ENCODE measurements around the gene CDC42BPB.

CDC42BPB gene

GRCh38 chr14:102892651-102893050, 164.7 kb downstream of the CDC42BPB start:
- no peaks in the 10 kb centered on the region for H3K79me2 ChIP-seq (ENCODE audit: insufficient read depth, low read length)
- H3K9ac ChIP-seq (ENCODE audit: low read length), result no peak overlapping the region
- TF ChIP-seq EZH2phosphoT487 (conservative IDR thresholded peaks at IDR 0.05; ENCODE audit: low read length), result no peak
- TF ChIP-seq, protein P1, sequence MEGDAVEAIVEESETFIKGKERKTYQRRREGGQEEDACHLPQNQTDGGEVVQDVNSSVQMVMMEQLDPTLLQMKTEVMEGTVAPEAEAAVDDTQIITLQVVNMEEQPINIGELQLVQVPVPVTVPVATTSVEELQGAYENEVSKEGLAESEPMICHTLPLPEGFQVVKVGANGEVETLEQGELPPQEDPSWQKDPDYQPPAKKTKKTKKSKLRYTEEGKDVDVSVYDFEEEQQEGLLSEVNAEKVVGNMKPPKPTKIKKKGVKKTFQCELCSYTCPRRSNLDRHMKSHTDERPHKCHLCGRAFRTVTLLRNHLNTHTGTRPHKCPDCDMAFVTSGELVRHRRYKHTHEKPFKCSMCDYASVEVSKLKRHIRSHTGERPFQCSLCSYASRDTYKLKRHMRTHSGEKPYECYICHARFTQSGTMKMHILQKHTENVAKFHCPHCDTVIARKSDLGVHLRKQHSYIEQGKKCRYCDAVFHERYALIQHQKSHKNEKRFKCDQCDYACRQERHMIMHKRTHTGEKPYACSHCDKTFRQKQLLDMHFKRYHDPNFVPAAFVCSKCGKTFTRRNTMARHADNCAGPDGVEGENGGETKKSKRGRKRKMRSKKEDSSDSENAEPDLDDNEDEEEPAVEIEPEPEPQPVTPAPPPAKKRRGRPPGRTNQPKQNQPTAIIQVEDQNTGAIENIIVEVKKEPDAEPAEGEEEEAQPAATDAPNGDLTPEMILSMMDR (IDR thresholded peaks at IDR 0.05; ENCODE audit: insufficient read depth, low read length, poor library complexity, severe bottlenecking), result no peak
- no peaks in the 10 kb centered on the region for H3K9me2 ChIP-seq (replicated peaks; ENCODE audit: insufficient read depth, low read length)
- H2AFZ ChIP-seq (ENCODE audit: low read depth, low read length, severe bottlenecking), result no peak overlapping the region
- no peaks in the 10 kb centered on the region for H3K36me3 ChIP-seq (ENCODE audit: low read length)
- no peaks in the 10 kb centered on the region for H4K20me1 ChIP-seq (ENCODE audit: low read depth, low read length)
- no peaks in the 10 kb centered on the region for H3F3A ChIP-seq (ENCODE audit: insufficient read depth)
- no peak overlapping the region for H3K4me3 ChIP-seq (ENCODE audit: insufficient read depth, low read length, poor library complexity, severe bottlenecking)
- no peak overlapping the region for H3K4me2 ChIP-seq (ENCODE audit: low read depth, low read length, poor library complexity, severe bottlenecking)
- H3K27ac ChIP-seq (ENCODE audit: low read depth, low read length), result no peak overlapping the region
- H3K27me3 ChIP-seq (ENCODE audit: low read length), result no peaks in the 10 kb centered on the region
- H3K9me3 ChIP-seq (ENCODE audit: insufficient read depth, low read length), result no peaks in the 10 kb centered on the region

DNA sequence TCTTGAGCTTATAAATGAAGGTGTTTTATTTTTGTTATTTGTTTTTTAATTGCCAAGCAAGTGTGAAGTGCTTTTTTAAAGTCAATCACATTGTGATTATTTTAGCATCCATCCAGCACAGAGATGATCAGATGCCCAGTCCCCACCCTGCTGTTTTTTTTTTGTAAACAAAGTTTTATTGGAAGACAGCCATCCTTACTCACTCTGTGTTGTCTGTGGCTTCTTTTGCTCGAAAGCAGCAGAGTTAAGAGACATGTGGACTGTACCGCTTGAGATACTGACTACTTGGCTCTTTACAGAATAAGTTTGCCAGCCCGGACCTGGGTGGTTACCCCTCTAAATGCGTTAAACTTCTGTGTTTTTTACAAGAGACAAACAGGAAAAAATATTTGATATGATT, 165.8 kb downstream of the CDC42BPB start:
- H3K36me3 ChIP-seq (ENCODE audit: low read length), result no peaks in the 10 kb centered on the region

DNA sequence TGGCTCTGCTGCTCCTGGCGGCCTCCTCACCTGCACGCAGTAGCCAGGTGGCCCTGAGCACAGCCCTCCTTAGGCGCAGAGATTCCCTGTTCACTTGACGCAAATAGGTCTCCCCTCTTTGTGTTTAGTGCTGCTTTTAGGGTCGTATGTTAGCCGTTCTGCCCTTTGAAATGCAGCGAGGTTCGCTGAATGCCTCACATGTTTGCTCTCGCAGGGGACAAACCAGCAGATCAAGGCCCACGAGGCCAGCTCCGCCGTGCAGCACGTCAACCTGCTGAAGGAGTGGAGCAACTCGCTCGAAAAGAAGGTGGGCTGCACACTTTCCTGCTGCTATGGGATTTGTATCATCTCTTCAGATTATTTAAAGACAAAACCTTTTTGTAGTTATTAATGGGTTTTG, 166.2 kb downstream of the CDC42BPB start:
- H3K4me3 ChIP-seq (ENCODE audit: insufficient read depth, low read length, poor library complexity, severe bottlenecking), result no peak overlapping the region
- H3K9ac ChIP-seq (ENCODE audit: low read length), result no peak overlapping the region
- H2AFZ ChIP-seq (ENCODE audit: low read depth, low read length, severe bottlenecking), result no peak overlapping the region
- no peak overlapping the region for H3K4me2 ChIP-seq (ENCODE audit: low read depth, low read length, poor library complexity, severe bottlenecking)
- H3K9me3 ChIP-seq (ENCODE audit: insufficient read depth, low read length), result no peaks in the 10 kb centered on the region
- no peaks in the 10 kb centered on the region for H3K27me3 ChIP-seq (ENCODE audit: low read length)
- no peaks in the 10 kb centered on the region for H3F3A ChIP-seq (ENCODE audit: insufficient read depth)
- H3K79me2 ChIP-seq (ENCODE audit: insufficient read depth, low read length), result no peaks in the 10 kb centered on the region
- H3K27ac ChIP-seq (ENCODE audit: low read depth, low read length), result no peak overlapping the region
- TF ChIP-seq, protein P1 (IDR thresholded peaks at IDR 0.05; ENCODE audit: insufficient read depth, low read length, poor library complexity, severe bottlenecking), result no peak
- TF ChIP-seq EZH2phosphoT487 (conservative IDR thresholded peaks at IDR 0.05; ENCODE audit: low read length), result no peak
- no peaks in the 10 kb centered on the region for H4K20me1 ChIP-seq (ENCODE audit: low read depth, low read length)
- H3K36me3 ChIP-seq (ENCODE audit: low read length), result no peaks in the 10 kb centered on the region
- no peaks in the 10 kb centered on the region for H3K9me2 ChIP-seq (replicated peaks; ENCODE audit: insufficient read depth, low read length)

More for the DNA sequence above, 165.8 kb downstream of the CDC42BPB start:
- no peak overlapping the region for H2AFZ ChIP-seq (ENCODE audit: low read depth, low read length, severe bottlenecking)
- no peak overlapping the region for H3K4me3 ChIP-seq (ENCODE audit: insufficient read depth, low read length, poor library complexity, severe bottlenecking)
- H3K79me2 ChIP-seq (ENCODE audit: insufficient read depth, low read length), result no peaks in the 10 kb centered on the region
- H3K27me3 ChIP-seq (ENCODE audit: low read length), result no peaks in the 10 kb centered on the region
- no peak overlapping the region for H3K4me2 ChIP-seq (ENCODE audit: low read depth, low read length, poor library complexity, severe bottlenecking)
- no peaks in the 10 kb centered on the region for H3K9me3 ChIP-seq (ENCODE audit: insufficient read depth, low read length)
- TF ChIP-seq EZH2phosphoT487 (conservative IDR thresholded peaks at IDR 0.05; ENCODE audit: low read length), result no peak
- TF ChIP-seq, protein P1 (IDR thresholded peaks at IDR 0.05; ENCODE audit: insufficient read depth, low read length, poor library complexity, severe bottlenecking), result no peak
- H4K20me1 ChIP-seq (ENCODE audit: low read depth, low read length), result no peaks in the 10 kb centered on the region
- no peak overlapping the region for H3K9ac ChIP-seq (ENCODE audit: low read length)
- H3K9me2 ChIP-seq (replicated peaks; ENCODE audit: insufficient read depth, low read length), result no peaks in the 10 kb centered on the region
- H3F3A ChIP-seq (ENCODE audit: insufficient read depth), result no peaks in the 10 kb centered on the region
- no peak overlapping the region for H3K27ac ChIP-seq (ENCODE audit: low read depth, low read length)

Measured in SU-DHL-6 (cell line).